HG02840 (cell line): ENCODE data around the gene DEDD2.

Experiments
- ATAC-seq: cut with Tn5 transposase; IDR thresholded peaks from one replicate; pipeline ENCODE4 v1.9.1; 2021; ENCODE audit warnings: mild to moderate bottlenecking, moderate library complexity, moderate number of reproducible peaks; ENCODE audit not compliant: unreplicated experiment, low FRiP score

DEDD2 gene

DNA sequence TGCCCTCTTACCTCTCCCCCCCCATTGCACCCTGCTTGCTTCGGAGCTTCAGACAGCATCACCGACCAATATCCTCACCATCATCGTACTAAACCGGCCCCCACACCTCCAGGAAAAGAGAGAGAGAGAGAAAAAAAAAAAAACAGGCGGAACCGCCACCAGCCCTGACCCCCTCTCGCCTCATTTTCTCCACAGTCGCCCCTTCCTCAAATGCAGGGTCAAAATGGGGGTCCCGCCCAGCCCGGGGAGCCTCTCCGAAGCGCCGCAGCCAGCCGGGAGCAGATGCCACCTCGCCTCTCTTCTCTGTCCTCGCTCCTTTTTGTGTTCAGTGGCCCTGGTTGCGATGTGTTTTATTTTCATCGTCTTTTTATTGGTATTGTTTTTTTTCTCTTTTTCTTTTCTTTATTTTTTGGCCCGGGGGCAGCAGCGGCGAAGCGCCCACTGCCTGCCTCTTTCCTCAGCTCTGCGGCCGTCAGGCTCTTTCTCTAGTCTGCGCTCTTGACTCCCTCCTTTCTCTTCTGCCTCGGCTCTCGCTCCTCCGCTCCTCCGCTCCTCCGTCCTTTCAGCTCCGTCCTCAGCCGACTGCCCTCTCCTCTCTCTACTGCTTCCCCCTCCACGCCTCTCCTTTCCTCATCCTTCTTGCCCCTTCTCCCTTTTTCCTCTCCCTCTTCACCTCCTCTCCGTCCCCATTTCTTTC, 41.4 kb downstream of the DEDD2 start:
- ATAC-seq, result no peak

DNA sequence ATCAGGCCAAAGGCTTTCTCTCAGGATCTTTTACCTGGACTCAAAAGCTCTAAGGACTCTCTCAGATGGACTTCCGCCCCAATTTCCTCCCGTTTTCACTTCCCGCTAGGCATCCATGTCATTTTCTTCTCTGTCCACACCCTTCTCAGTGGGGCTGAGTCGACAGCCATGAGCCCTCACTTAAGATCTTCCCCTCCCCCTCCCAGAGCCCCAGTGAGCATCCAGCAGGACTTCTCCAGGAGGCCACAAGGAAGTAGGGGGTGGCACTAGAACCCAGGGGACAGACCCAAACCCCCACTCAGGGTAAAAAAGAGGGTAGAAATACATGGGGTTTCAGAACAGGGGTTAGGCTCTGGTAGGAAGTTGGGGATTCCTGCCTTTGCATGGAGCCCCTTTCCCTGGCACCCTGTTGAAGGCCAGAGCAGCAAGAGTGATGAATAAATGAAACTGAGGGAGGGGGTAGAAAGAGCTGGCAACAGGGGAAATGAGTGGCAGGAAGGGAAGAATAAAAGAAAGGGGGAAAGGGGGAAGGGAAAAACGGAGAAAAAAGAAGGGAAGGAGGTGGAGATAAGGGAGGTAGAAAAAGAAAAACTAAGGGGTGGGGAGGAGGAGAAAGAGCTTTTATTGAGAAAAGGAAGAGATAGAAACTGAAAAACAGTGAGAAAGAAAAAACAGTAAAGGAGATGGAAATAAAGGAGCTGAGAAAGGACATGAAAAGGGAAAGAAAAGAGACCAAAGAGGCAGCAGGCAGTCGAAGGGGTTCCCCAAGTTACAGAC, 42.3 kb downstream of the DEDD2 start:
- no peak for ATAC-seq

DNA sequence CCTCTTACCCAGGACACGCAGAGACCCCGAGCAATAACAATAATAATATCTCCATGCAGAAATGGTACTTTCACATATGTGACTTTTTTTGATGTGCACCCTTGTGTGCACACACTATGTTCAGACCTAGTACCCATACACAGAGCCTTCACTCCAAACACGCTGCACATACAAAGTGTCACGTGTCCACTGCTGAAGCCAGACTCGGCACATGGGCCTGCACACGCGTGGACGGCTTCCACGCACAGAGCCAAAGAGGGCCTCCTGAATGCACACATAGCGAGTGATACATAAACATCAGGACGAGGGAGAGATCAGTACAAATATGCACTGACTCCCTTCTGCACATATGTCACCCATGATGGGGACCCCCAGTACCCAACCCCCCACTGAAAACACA, 43.3 kb downstream of the DEDD2 start:
- ATAC-seq, result no peak

DNA sequence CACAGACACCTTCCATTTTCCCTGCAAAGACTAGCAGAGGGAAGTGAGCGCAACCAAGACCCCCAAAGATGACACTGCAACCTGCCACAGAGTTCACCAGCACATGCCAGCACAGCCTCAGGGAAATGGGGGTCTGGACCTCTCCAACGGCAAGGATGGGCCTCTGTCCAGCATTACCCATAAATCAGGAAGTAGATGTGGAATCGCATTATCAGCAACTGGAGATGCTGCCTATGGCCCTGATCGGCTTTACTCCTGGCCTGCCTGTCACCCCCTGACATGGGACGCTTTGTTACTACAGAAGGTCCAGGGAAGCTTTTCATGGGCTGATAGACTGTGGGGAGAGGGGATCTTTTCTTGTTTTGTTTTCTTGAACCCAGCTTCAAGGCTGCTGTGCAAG, 43.8 kb downstream of the DEDD2 start:
- ATAC-seq, result no peak

DNA sequence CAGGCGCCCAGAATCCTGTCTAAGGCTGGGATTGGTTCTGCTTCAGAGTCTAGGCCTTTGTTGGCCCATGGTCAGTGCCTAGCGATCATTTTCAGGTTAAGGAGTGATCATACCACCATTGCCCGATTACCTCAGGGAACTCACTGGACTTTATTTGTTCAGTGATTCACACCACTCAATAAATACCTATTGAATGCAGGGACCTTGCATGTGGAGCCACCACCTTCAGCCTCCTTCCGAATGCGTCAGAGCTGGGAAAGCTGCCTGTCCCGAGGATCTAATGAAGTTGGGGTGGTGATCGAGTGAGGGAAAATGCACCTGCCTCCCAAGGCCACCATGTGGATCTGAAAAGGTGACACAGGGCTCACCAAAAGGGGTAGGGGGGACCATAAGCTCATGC, 45.2 kb downstream of the DEDD2 start:
- no peak for ATAC-seq

DNA sequence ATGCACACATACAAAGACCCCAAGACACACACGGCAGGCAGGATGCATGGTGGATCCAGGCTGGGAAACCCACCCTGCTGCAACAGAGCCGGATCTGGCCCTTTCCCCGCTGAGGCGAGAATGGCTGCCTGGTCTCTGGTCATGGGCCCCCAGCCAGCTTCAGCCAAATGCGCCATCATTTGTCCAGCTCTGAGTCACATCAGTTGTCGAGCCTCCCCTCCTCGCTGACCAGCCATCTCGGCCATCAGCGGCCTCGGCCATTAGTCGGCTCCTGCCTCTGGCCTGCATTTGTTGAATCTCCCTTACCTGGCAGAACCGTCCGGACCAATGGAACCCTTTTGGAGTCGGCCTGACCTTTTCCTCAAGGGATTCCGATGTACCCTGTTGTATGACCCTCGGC, 46.8 kb downstream of the DEDD2 start:
- no peak for ATAC-seq

DNA sequence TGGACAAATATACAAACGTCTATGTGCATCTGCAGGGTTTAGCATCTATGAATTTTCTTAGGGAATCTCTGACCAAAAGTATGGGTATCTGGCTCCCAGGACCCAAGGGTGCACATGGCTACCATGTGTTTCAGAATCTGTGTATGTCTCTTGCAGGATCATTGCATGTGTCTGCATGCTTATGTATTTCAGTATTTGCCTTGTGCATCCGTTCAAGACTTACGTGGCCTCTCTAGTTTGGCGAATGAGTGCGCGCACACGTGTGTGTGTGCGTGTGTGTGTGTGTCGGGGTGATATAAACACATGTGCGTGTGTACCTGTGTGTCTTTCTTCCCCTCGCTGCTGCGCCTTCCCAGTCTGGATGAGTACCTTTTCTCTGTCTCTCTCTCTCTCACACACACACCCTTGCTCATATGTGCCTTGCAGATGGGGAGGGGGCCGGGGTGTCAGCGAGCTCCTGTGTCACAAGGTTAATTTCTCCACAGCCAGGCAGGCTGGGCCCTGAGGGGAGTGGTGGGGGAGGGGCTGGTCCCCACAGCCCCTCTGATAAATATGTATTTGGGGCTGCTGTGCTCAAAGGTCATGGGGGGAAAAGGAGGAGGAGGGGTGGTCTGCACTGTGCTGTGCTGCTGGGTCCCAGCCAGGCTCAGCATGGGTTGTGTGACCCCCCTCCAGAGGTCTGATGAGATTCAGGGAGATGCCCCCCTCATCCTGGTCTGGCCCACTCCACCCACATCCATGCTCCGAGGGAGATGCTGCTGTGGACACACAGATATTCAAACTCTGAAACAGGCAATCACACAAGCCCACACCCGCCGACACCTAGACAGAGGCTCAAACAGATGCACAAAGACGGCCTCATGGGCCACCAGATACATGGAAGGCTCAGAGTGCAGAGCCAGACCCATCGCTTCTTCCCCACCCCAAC, 47.7 kb downstream of the DEDD2 start:
- ATAC-seq, result no peak

DNA sequence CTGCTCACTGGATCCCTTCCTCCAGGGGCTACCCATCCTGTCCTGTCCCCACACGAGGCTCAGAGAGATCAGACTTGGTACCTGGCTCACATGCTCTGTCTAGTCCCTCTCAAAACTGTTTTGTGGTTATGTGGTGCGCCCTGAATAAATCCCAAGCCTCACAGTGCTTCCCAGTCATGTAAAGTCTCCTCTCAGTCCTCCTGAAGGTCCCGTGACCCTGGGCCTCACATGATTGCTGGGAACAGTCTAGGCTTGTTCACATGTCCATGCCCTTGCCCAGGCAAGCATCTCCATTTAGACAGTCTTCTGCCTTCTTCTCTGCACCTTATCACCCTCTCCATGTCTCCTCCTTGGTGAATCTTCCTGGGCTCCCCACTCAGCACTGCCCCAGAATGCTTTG, 49.3 kb downstream of the DEDD2 start:
- ATAC-seq, result no peak

DNA sequence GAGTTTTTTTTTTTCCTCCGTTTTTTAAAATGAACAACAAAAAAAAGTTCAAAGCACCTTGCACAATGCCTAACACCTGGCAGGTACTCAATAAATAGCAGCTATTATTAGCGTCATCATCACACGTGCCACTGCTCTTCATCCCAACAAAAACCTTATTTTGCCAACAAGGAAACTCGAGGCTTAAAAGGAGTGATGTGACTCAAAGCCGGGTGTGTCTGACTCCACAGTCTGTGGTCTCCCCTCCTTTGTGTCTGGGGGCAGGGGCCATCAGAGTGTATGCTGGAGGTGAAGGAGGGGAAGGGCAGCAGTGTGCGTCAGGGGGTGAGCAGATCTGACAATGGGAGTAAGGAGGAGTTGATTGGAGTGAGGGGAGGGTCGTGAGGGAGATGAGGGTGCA, 51.2 kb downstream of the DEDD2 start:
- ATAC-seq, result no peak

DNA sequence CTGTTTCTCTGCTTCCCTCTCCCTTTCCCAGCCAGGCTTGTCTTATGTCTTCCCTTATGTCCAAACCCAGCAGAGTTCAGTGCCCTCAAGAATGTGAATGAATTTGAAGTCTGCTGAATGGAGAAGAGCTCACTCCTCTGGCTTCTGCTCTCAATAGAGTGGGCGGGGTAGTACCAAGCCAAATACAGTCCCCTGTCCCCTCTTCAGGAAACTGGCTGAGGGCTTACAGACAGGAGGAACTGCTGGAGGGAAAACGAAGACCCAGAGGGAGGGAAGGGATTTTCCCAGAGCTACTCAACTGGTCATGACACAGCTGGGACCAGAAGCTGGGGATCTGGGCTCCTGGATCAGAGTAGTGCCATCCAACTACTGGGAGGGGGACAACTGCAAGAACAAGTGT, 52.3 kb downstream of the DEDD2 start:
- ATAC-seq, result no peak

DNA sequence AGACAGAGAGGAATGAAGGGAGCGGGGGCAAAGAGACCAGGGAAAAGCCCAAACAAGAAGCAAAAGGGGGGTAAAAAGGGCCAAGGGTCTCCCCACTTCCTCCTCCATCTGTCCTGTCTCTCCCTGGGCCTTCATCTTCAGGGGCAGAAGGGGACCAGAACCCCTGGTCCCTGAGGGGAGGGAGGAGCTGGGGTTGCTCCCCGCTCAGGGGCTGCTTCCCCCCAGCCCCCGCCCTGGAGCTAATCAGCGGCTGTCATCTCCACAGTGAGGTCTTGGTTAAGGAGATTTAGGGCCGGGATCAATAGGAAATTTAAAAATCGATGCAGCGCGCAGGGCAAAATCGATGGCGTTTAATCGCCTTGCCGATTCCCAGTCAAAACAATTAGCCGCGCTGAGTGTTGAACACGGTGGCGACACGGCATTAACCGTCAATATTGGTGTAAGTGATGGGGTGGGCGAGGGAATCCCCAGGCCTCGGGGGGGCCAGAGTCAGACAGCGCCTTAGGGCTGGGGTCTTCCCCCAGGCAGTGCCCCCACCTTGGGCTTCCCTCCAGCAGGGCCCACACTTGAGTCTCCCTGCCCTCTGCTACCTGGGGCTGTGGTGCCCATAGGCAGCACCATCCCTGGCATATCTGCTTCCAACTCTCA, 55.7 kb downstream of the DEDD2 start:
- ATAC-seq, result no peak

DNA sequence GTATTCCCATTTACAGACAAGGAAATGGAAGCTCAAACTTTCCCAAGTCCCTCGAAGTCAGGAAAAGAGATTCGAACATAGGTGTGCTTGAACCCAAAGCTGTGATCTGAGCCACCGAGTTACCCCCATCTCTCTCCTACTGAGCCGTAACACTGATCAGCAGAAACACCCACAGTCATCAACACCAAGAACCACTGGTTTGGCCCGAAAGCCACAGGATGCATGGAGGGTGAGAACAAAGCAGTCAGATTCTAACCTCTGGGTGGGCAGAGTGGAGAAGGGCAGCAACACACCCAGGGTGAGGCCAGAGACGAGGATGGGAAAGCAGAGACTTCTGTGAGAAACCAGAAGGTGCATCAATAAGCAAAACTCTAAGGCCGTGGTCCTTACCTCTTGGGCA, 57.5 kb downstream of the DEDD2 start:
- no peak for ATAC-seq

DNA sequence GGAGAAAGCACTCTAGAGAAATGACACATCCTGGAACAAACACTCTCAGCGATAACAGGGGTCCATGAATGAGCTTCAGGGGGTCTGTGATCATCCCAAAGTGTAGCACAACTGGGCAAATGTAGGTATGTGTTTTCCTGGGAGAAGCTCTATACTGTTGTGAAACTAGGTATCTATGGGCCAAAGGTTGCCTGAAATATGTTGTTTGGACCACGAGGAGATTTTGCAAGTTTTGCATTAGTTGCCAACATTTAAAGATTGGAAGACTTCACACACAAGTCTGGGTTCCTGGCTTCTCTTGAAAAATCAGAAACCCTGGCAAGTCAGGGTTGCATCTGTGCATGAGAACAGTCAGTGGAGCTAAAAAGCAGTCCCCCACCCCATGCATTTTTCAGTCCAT, 58.6 kb downstream of the DEDD2 start:
- ATAC-seq, result no peak

DNA sequence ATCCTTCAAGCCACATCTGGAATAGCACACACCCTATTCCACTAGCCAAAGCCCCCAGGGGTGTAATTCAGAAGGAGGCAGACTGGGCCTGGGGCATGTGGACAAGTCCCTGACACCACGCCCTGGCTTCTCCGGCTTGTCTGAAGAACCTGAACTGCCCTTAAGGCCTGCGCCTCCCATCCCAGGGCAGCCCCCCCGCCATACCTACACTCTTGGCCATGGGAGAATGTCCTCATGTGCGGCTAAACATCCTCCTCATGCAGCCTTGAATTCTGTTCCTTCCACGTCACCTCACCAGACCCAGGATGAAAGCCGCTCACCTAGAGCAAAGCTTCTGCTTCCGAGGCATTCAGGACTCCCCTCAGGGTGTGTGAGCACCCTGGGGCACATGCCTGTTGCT, 60.9 kb downstream of the DEDD2 start:
- ATAC-seq, result no peak

DNA sequence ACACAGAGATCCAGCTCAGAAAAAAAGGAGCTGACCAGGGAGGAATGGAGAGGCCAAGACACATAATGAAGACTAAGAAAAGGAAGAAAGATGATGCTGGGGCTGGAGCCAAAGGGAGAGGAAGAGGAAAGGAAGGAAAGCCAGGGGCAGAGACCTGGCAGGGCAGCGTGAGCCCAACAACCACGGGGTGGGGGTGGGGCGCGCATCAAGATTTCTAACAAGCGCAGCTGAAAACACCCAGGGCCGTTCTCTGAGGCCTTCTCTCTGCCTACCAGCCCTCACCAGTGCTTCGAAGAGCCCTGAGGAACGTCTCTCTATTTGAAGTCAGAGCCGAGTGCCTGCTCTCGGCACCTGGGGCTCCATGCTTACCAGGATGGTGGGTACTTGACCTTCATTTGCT, 61.7 kb downstream of the DEDD2 start:
- ATAC-seq, result no peak

DNA sequence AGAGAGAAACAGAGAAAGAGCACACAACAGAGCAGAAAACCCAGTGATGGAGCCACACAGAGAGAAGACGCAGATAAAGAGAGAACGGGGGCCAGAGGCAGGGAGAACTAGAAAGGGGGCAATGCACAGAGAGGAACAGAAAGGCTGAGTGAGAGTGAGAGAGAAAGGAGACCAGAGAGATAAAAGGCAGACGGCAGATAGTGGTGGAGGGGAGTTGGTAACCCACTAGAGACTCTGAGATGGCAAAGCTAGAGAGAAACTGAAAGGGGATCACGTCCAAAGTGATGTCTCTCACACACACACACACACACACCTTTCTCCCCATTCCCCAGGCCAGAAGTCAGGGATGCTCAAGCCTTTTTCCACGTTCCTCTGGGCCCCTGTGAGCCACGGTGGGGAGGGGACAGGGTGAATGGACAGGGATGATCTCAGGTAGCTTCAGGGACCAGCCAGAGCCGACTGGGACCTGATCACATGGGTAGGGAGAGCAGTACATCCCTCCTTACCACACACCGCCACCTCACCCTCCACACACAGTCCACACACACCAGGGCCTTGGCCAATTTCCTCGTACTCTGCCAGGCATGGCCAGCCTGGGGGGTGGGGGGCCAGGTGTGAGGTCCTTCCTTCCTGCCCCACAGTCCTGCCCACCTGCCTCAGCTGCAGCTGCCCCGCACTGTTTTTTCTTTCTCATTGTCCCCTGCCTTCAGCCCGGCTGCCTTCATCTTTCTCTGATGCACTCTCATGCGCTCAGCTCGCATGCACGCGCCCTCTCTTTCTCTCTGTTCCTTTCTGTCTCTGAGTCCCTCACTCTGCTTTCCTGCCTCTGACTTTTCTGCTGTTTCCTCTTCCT, 62.8 kb downstream of the DEDD2 start:
- ATAC-seq, result no peak

DNA sequence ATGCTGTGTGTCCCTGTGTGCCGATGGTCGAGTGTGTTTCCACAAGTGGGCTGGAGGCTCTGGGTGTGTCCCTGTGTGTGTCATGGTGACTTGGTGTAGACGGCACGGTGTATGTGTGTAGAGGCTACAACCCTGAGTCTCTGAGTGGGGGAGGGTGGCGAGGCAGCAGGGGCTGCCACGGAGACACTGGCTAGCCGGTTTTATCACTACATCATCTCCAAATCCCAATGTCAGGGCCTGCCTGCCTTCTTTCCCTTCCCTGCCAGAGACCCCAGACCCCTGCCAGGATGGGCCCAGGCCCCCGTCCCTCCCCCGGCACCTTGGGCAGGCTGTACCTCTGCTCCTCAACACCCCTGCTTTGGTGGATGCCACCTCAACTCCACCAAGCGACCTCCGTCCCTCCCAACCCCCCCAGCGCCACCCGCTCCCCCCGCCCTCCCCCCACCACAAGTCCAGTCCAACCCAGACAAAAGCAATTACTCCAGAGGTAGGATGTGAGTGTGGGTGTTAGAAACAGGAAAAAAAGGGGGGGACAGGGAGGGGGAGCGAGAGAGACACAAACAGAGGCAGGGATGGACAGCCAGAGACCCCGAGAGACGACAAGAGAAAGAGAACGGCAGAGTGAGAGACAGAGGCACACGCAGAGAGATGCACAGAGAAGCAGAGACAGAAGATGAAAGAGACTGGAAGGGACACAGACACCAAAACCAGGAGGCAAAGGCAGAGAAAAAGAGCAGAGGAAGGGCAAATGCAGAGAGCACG, 63.6 kb downstream of the DEDD2 start:
- ATAC-seq, result no peak

DNA sequence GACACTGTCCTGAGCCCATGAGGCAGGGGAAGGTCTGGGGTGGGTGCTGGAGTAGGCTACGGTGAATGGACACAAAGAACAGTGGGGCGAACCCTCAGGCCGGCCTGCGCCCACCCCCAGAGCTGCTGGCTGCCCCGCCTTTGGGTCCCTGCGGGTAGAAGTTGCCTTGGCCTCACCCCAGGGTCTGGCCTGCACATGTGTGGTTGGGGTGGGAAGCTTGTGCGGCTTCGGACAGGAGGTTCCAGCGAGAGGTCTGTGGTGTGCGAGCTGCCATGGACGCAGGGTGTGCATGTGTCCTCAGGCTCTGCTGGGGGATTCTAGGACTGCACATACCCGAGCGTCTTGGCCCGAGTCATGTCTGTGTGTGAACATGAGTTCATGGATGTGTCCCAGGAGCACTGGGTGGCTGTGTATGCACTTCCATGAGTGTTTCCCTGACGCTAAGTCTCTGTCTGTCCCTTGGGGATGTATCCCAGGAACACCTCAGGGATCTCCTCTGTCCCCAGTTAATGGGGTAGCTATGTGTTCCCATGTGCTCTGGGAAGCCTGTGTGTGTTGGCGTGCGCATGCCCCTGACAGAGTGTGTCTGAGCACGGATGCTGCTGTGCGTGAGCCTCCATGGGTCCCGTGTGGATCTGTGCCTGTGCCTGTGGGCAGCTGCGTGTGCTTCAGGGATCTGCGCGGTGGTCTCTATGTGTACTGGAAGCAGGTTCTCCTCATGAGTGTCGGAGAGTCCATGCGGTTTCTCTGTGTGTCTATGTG, 64.4 kb downstream of the DEDD2 start:
- no peak for ATAC-seq
